GM21528 (cell line): ENCODE data around the gene LAPTM4A.

Source experiments
- ATAC-seq: cut with Tn5 transposase; IDR thresholded peaks from one replicate; pipeline ENCODE4 v1.9.1; 2021; ENCODE audit warnings: mild to moderate bottlenecking, moderate library complexity; ENCODE audit not compliant: unreplicated experiment, low FRiP score

The LAPTM4A gene

DNA sequence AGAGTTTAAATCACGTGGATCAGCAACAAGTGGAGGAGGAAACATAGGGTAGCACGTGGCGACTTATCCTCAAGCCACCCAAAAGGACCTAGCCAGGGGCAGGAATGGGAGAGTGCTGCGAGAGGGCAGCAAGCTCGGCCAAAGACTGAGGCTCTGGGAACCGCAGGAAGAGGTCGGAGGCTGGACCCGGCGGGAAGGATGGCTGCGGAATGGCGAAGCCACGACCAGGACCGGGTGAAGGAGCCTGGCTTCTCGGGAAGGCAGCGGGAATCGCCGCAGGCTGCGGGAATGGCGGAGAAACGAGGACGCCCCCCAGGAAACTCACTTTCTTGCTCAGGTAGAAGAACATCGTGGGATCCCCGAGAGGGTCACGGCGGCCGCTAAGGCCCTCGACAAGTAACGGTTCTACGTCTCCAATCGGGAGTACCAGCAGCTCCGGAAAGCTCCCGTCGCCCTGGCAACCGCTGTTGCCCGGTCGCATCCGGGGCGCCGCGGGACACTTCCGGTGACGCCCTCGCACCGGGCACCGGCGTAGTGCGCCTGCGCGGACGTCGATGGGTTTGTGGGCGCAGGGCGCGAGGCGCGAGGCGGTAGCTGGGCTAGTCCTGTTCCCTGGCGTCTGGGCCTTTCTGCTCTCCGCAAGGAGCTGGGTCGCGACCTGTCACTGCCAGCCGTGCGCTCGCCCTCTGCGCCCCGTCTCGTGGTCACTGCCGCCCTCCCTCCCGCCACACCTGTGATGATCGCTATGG is 61.6 kb downstream of the LAPTM4A start, which contains the start of gene WDR35:
WDR35 (minus strand) TSS at position 439 of the 749 bp plus-strand sequence; CDS start at position 349, 90 bp downstream.
- ATAC-seq: peak; percentile 90

DNA sequence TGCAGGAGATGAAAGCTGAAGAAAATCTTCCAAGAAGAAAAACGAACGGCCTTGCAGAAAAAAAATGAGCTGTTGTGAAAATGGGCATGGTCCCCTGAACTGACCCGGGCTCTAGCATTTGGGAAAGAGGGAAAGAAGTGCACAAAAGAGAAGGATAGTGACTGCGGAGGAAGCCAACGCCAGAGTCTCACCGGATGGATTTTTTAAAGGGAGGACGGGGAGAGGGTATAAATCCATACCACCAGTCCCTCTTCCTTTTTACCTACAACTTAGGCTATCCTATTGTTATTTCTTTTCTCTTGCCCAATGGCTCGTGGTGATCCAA is 62.1 kb downstream of the LAPTM4A start:
- ATAC-seq: no peak

DNA sequence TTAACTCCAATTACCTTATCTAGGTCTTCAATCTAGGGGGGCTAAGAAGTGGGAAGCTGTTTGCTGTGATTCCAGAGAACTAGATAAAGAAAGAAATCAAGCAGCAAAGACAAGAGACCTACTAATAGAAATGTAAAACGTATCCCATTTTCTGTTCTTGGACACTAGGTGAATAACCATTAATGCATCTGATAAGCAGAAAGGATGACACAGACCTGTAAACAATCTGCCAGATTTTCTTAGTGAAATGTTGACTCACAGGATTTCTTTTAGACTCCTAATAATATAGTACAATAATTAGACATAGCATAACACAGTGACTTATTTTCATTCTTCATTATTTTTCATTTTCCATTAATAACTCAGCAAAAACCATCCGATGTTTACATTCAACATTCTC is 62.8 kb downstream of the LAPTM4A start:
- ATAC-seq: no peak

DNA sequence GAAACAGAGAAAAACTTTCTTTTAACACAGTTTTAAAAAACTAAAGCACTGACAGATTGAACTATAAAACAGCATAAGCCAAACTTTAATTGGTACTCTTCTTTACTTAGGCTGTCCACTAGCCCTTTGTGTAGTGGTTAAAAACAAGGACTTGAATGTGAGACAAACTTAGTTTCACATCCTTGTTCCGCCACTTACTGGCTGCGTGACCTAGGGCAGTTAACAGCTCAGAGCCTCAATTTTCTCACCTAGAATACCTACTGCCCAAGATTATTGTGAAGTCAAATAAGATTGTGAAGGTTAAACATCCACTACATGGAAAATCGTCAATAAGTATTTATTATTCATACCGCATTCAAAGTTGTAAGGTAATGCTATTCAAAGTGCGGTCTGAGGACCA is 63.5 kb downstream of the LAPTM4A start:
- peak; percentile 63 for ATAC-seq
